ENCODE results near the gene LCE3B. TPM values are rescaled to one million over a fixed set of nuclear protein-coding genes. Genes with fewer than 3 reads are reported as not detected.

Gene LCE3B
- total and polyA plus RNA-seq, 8 donors, result not detected

DNA sequence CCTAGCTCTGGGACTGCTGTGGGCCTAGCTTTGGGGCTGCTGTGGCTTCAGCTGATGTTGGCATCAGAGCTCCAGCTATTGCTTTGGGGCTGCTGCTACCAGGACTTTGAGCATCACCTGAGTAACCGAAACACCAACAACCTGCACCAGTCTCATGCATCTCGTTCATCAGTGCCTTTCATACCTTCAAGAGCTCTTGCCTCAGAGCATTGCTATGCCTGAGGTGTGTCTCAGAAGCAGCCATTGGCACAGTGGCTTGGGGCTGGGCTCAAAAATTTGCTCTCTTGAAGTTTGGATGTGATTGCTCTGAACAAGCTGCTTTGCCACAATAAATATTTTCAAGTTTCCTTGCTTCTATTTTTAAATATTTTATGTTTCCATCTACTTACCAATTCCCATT, 42.8 kb downstream of the LCE3B start:
- Histone ChIP-seq H3K27ac (no peak overlapping the region), H3K9me3 (no peaks in the 10 kb centered on the region), H3K36me3 (no peaks in the 10 kb centered on the region), H3K27me3 (peaks cover 0 to 12% of the 10 kb centered on the region in 2 donors), H3K4me1 (no peaks in the 10 kb centered on the region), H3K4me3 (no peak overlapping the region)
- intact Hi-C loops (cut with DNase I), result no loop called here
- TF ChIP-seq, protein P1, sequence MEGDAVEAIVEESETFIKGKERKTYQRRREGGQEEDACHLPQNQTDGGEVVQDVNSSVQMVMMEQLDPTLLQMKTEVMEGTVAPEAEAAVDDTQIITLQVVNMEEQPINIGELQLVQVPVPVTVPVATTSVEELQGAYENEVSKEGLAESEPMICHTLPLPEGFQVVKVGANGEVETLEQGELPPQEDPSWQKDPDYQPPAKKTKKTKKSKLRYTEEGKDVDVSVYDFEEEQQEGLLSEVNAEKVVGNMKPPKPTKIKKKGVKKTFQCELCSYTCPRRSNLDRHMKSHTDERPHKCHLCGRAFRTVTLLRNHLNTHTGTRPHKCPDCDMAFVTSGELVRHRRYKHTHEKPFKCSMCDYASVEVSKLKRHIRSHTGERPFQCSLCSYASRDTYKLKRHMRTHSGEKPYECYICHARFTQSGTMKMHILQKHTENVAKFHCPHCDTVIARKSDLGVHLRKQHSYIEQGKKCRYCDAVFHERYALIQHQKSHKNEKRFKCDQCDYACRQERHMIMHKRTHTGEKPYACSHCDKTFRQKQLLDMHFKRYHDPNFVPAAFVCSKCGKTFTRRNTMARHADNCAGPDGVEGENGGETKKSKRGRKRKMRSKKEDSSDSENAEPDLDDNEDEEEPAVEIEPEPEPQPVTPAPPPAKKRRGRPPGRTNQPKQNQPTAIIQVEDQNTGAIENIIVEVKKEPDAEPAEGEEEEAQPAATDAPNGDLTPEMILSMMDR (IDR thresholded peaks at IDR 0.05), result no peak
- ATAC-seq (peak; percentile 61), DNase-seq (no peak)

DNA sequence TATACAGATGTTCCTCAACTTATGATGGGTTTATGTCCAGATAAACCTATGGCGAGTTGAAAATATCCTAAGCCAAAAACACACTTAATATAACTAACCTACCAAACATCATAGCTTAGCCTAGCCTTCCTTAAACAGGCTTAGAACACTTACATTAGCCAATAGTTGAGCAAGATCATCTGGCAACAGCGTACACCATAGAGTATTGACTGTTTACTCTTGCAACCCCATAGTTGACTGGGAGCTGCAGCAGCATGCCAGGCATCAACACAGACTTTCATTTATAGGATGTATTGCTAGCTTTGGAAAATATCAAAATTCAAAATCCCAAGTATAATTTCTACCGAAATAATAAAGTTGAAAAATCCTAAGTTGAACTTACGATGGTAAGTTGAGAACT, 44.1 kb downstream of the LCE3B start:
- no peaks in the 10 kb centered on the region for H3K9me3 ChIP-seq
- ATAC-seq (no peak), DNase-seq (no peak)
- H3K4me3 ChIP-seq, result no peak overlapping the region
- intact Hi-C loops (cut with DNase I), result no loop called here
- no peaks in the 10 kb centered on the region for H3K27me3 ChIP-seq
- no peaks in the 10 kb centered on the region for H3K36me3 ChIP-seq
- H3K4me1 ChIP-seq, result no peaks in the 10 kb centered on the region
- H3K27ac ChIP-seq, result no peak overlapping the region
- TF ChIP-seq, protein P1 (IDR thresholded peaks at IDR 0.05), result no peak

DNA sequence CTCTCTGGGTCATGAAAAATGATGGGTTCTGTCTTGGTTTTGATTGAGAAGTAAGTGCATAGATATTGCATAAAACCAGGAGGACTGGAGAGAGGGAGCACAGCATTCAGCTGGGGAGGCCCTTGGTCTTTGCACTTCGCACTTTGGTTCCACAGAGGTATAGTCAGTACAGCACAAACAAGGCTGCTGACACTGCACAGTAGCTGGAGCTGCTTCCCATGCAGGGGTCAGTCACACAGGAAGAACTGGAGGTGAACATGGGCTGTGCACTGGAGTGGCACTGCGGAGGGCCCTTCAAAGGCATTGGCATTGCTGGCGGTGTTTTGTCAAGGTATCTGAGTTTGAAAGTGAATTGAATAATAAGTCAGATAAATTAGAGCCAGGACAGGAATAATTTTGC, 45.0 kb downstream of the LCE3B start:
- Histone ChIP-seq H3K36me3 (no peaks in the 10 kb centered on the region), H3K9me3 (no peaks in the 10 kb centered on the region), H3K4me3 (no peak overlapping the region), H3K27ac (no peak overlapping the region), H3K4me1 (no peaks in the 10 kb centered on the region), H3K27me3 (peaks cover 0 to 5% of the 10 kb centered on the region in 2 donors)
- no peak for DNase-seq
- ATAC-seq, result no peak
- TF ChIP-seq, protein P1 (IDR thresholded peaks at IDR 0.05), result no peak
- intact Hi-C loops (cut with DNase I), result no loop called here

DNA sequence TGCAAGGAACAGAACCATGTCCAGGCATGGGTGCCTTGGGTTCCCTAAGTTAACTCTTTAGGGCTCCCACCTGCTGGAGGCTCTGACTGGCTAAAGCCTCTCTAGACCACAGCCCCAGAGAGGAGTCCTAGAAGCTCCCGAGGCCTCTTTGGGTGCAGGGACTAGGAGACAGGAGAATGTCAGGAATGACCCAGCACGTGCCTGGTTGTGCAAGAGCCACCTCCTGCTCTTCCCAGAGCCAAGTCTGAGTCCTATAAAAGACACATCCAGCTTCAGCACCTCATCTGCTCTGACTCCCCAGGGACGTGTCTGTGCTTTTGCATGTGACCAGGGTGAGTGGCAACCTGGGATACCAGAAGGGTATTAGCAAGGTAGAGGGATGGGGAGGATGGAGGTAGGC, 49.5 kb downstream of the LCE3B start, which contains the start of gene LCE2D:
Gene LCE2D, plus strand, starts transcription at position 283 of the 400 bp plus-strand sequence. CDS start 726 bp downstream, outside the sequence.
- no peak for DNase-seq
- intact Hi-C loops (cut with DNase I), result no loop called here
- TF ChIP-seq, protein P1 (IDR thresholded peaks at IDR 0.05), result no peak
- Histone ChIP-seq H3K27me3 (peaks cover 0 to 7% of the 10 kb centered on the region in 2 donors), H3K9me3 (no peaks in the 10 kb centered on the region), H3K4me3 (no peak within 1 kb of the TSS), H3K27ac (no peak within 1 kb of the TSS), H3K36me3 (no peaks in the 10 kb centered on the region), H3K4me1 (no peaks in the 10 kb centered on the region)
- ATAC-seq, result no peak

Other genes starting within 250 kb of the LCE3B start
- gene CRNN, start 199.5 kb upstream of the LCE3B start, total RNA-seq, result not detected
- gene CRNN, start 199.5 kb upstream of the LCE3B start, polyA plus RNA-seq (ENCODE audit: insufficient read length in 6 of 6), result not detected
- not detected for gene LCE5A, start 103.0 kb upstream of the LCE3B start, total RNA-seq
- gene LCE5A, start 103.0 kb upstream of the LCE3B start, polyA plus RNA-seq (ENCODE audit: insufficient read length in 6 of 6), result not detected
- gene CRCT1, start 99.3 kb upstream of the LCE3B start, total RNA-seq, result not detected
- not detected for gene CRCT1, start 99.3 kb upstream of the LCE3B start, polyA plus RNA-seq (ENCODE audit: insufficient read length in 6 of 6)
- not detected for gene LCE3E, start 47.0 kb upstream of the LCE3B start, total RNA-seq
- not detected for gene LCE3E, start 47.0 kb upstream of the LCE3B start, polyA plus RNA-seq (ENCODE audit: insufficient read length in 6 of 6)
- not detected for gene LCE3D, start 33.3 kb upstream of the LCE3B start, total RNA-seq
- not detected for gene LCE3D, start 33.3 kb upstream of the LCE3B start, polyA plus RNA-seq (ENCODE audit: insufficient read length in 6 of 6)
- gene LCE3C, start 13.6 kb upstream of the LCE3B start, total RNA-seq, result not detected
- not detected for gene LCE3C, start 13.6 kb upstream of the LCE3B start, polyA plus RNA-seq (ENCODE audit: insufficient read length in 6 of 6)
- not detected for gene LCE3A, start 9.3 kb downstream of the LCE3B start, total RNA-seq
- not detected for gene LCE3A, start 9.3 kb downstream of the LCE3B start, polyA plus RNA-seq (ENCODE audit: insufficient read length in 6 of 6)
- not detected for gene LCE2D, start 49.6 kb downstream of the LCE3B start, total RNA-seq
- gene LCE2D, start 49.6 kb downstream of the LCE3B start, polyA plus RNA-seq (ENCODE audit: insufficient read length in 6 of 6), result not detected
- not detected for gene LCE2C, start 61.5 kb downstream of the LCE3B start, total RNA-seq
- gene LCE2C, start 61.5 kb downstream of the LCE3B start, polyA plus RNA-seq (ENCODE audit: insufficient read length in 6 of 6), result not detected
- not detected for gene LCE2B, start 72.3 kb downstream of the LCE3B start, total RNA-seq
- not detected for gene LCE2B, start 72.3 kb downstream of the LCE3B start, polyA plus RNA-seq (ENCODE audit: insufficient read length in 6 of 6)
- gene LCE2A, start 84.5 kb downstream of the LCE3B start, total RNA-seq, result not detected
- not detected for gene LCE2A, start 84.5 kb downstream of the LCE3B start, polyA plus RNA-seq (ENCODE audit: insufficient read length in 6 of 6)
- not detected for gene LCE4A, start 94.3 kb downstream of the LCE3B start, total RNA-seq
- gene LCE4A, start 94.3 kb downstream of the LCE3B start, polyA plus RNA-seq (ENCODE audit: insufficient read length in 6 of 6), result not detected
- gene KPRP, start 144.2 kb downstream of the LCE3B start, total RNA-seq, result not detected
- not detected for gene KPRP, start 144.2 kb downstream of the LCE3B start, polyA plus RNA-seq (ENCODE audit: insufficient read length in 6 of 6)
- gene LCE1F, start 161.3 kb downstream of the LCE3B start, total RNA-seq, result not detected
- gene LCE1F, start 161.3 kb downstream of the LCE3B start, polyA plus RNA-seq (ENCODE audit: insufficient read length in 6 of 6), result not detected
- gene LCE1E, start 172.4 kb downstream of the LCE3B start, total RNA-seq, result not detected
- not detected for gene LCE1E, start 172.4 kb downstream of the LCE3B start, polyA plus RNA-seq (ENCODE audit: insufficient read length in 6 of 6)
- gene LCE1D, start 182.9 kb downstream of the LCE3B start, total RNA-seq, result not detected
- gene LCE1D, start 182.9 kb downstream of the LCE3B start, polyA plus RNA-seq (ENCODE audit: insufficient read length in 6 of 6), result not detected
- not detected for gene LCE1C, start 192.8 kb downstream of the LCE3B start, total RNA-seq
- not detected for gene LCE1C, start 192.8 kb downstream of the LCE3B start, polyA plus RNA-seq (ENCODE audit: insufficient read length in 6 of 6)
- not detected for gene LCE1B, start 198.2 kb downstream of the LCE3B start, total RNA-seq
- not detected for gene LCE1B, start 198.2 kb downstream of the LCE3B start, polyA plus RNA-seq (ENCODE audit: insufficient read length in 6 of 6)
- not detected for gene LCE1A, start 213.7 kb downstream of the LCE3B start, total RNA-seq
- gene LCE1A, start 213.7 kb downstream of the LCE3B start, polyA plus RNA-seq (ENCODE audit: insufficient read length in 6 of 6), result not detected
- not detected for gene LCE6A, start 229.0 kb downstream of the LCE3B start, total RNA-seq
- gene LCE6A, start 229.0 kb downstream of the LCE3B start, polyA plus RNA-seq (ENCODE audit: insufficient read length in 6 of 6), result not detected
- not detected for gene LCE7A, start 246.2 kb downstream of the LCE3B start, total RNA-seq
- not detected for gene LCE7A, start 246.2 kb downstream of the LCE3B start, polyA plus RNA-seq (ENCODE audit: insufficient read length in 6 of 6)